C4-2B (cell line): ENCODE data around the gene LIMCH1.

Experiments
- ZFX ChIP-seq: fragments of 450-650 bp; IDR thresholded peaks from 2 replicates; pipeline ENCODE4 v1.6.1; 2017
- TF ChIP-seq, protein P1 (sequence below): fragments of 450-650 bp; conservative IDR thresholded peaks from 2 replicates; pipeline ENCODE4 v1.5.1; 2017; ENCODE audit warnings: mild to moderate bottlenecking

DNA sequence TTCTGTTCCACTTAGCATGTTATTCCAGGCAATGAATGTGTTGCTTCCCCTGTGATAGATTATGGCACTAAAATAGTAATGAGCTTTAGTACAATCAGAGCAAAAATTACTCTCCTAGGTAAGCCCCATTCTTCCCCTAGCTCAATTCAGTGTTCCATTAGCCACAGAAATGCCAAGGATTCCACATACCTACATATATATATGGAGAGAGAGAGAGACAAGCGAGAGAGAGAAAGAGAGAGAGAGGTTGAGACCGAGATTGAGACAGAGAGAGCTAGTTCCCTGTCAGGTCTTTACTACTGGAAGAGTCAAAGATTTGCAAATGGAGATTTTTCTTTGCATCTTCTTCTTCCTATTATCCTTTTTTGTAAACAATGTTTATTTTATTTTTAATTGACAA is 8.7 kb downstream of the LIMCH1 start:
- TF ChIP-seq, protein P1, sequence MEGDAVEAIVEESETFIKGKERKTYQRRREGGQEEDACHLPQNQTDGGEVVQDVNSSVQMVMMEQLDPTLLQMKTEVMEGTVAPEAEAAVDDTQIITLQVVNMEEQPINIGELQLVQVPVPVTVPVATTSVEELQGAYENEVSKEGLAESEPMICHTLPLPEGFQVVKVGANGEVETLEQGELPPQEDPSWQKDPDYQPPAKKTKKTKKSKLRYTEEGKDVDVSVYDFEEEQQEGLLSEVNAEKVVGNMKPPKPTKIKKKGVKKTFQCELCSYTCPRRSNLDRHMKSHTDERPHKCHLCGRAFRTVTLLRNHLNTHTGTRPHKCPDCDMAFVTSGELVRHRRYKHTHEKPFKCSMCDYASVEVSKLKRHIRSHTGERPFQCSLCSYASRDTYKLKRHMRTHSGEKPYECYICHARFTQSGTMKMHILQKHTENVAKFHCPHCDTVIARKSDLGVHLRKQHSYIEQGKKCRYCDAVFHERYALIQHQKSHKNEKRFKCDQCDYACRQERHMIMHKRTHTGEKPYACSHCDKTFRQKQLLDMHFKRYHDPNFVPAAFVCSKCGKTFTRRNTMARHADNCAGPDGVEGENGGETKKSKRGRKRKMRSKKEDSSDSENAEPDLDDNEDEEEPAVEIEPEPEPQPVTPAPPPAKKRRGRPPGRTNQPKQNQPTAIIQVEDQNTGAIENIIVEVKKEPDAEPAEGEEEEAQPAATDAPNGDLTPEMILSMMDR, result no peak
- no peak for TF ChIP-seq ZFX
